Measurements from ENCODE around the gene GRK3.

- TF ChIP-seq, protein P1, sequence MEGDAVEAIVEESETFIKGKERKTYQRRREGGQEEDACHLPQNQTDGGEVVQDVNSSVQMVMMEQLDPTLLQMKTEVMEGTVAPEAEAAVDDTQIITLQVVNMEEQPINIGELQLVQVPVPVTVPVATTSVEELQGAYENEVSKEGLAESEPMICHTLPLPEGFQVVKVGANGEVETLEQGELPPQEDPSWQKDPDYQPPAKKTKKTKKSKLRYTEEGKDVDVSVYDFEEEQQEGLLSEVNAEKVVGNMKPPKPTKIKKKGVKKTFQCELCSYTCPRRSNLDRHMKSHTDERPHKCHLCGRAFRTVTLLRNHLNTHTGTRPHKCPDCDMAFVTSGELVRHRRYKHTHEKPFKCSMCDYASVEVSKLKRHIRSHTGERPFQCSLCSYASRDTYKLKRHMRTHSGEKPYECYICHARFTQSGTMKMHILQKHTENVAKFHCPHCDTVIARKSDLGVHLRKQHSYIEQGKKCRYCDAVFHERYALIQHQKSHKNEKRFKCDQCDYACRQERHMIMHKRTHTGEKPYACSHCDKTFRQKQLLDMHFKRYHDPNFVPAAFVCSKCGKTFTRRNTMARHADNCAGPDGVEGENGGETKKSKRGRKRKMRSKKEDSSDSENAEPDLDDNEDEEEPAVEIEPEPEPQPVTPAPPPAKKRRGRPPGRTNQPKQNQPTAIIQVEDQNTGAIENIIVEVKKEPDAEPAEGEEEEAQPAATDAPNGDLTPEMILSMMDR (IDR thresholded peaks at IDR 0.05), result no peak
- no peak for TF ChIP-seq POLR2A (IDR thresholded peaks at IDR 0.05)
Observed at GRCh38 chr22:25540166-25540907, 24.1 kb upstream of the GRK3 start.

All from thyroid gland (tissue), 4 donors.